Peyer's patch (tissue), 4 donors: ENCODE results near the gene MAN2C1. TPM values are rescaled to one million over a fixed set of nuclear protein-coding genes. Genes with fewer than 3 reads are reported as not detected.

Source experiments
- DNase-seq, 3 donors: peaks; one replicate each; pipeline ENCODE4 v3.0.0-alpha.2; 2017 to 2019
- H3K27ac ChIP-seq, 4 donors: fragments of 200-600 bp; sonication (generic); one replicate each; pipeline ENCODE4 v1.5.1; 2016 to 2019
- H3K27me3 ChIP-seq, 2 donors: fragments of 200-600 bp; sonication (generic); one replicate each; pipeline ENCODE4 v1.5.1; 2019
- H3K36me3 ChIP-seq, 3 donors: fragments of 200-600 bp; sonication (generic); one replicate each; pipeline ENCODE4 v1.5.1; 2016 to 2019
- H3K4me1 ChIP-seq, 4 donors: fragments of 200-600 bp; sonication (generic); one replicate each; pipeline ENCODE4 v1.5.1; 2016 to 2019
- H3K4me3 ChIP-seq, 4 donors: fragments of 200-600 bp; sonication (generic); 1 replicate in 3 of 4; 2 replicates in 1 of 4; pipeline ENCODE4 v1.5.1; 2016 to 2019; ENCODE audit warnings: mild to moderate bottlenecking in 1 of 4
- H3K9me3 ChIP-seq, 4 donors: fragments of 200-600 bp; sonication (generic); one replicate each; pipeline ENCODE4 v1.5.1; 2016 to 2019; ENCODE audit warnings: mild to moderate bottlenecking in 1 of 4
- POLR2A ChIP-seq, 2 donors: fragments of 450-650 bp; IDR thresholded peaks; one replicate each; pipeline ENCODE4 v1.5.1; 2017; ENCODE audit warnings: antibody characterized with exemption in 2 of 2, mild to moderate bottlenecking in 2 of 2, moderate library complexity in 2 of 2
- total RNA-seq, 4 donors: library from RNA; depleted of rRNA; stranded (reverse); fragments of >200 nt; gene quantifications; one replicate each; pipeline ENCODE4 v1.1.0, GENCODE V29; 2016
- TF ChIP-seq, protein P1 (sequence below), 6 experiments: fragments of 450-650 bp in 4 of 6; fragments of 200-600 bp in 2 of 6; sonication (generic) in 1 of 6; IDR thresholded peaks; one replicate each; pipeline ENCODE4 v1.5.1; 2017 to 2019; ENCODE audit warnings: antibody characterized with exemption in 6 of 6, mild to moderate bottlenecking in 3 of 6, moderate library complexity in 1 of 6

Gene MAN2C1
- total RNA-seq, 4 donors from 2014 or later = 268 to 777 (median 649) TPM

DNA sequence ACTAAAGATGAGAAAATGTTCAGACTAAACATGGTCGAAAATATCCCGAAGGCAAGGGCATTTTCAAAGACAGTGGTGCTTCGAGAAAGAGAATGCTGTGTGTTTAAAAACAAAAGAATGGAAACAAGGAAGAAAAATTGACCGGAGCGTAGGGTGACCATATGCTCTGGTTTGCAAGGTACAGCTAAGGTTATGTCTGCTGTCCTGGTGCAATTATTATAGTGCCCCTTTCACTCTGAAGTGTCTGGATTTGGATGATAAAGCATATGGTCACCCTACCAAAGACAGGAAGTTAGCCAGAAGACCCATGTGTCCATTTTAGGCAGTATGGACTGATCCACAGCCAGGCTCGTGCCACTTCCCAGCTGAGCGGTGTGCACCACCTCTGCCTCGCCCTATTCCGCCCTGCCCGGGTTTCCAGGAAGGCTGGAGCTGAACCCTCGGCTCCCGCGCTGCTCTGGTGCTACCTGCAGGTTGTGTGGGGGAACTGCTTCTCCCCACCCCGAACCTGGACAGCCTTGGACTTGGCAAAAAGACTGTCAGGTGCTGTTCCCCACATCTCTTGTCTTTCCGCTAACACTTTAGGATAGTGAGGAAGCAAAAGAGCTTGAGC is 60.5 kb downstream of the MAN2C1 start:
- Histone ChIP-seq H3K27me3 (no peaks in the 10 kb centered on the region), H3K4me1 (no peaks in the 10 kb centered on the region), H3K4me3 (no peak overlapping the region), H3K36me3 (no peaks in the 10 kb centered on the region), H3K9me3 (no peaks in the 10 kb centered on the region), H3K27ac (no peak overlapping the region)
- TF ChIP-seq, protein P1, sequence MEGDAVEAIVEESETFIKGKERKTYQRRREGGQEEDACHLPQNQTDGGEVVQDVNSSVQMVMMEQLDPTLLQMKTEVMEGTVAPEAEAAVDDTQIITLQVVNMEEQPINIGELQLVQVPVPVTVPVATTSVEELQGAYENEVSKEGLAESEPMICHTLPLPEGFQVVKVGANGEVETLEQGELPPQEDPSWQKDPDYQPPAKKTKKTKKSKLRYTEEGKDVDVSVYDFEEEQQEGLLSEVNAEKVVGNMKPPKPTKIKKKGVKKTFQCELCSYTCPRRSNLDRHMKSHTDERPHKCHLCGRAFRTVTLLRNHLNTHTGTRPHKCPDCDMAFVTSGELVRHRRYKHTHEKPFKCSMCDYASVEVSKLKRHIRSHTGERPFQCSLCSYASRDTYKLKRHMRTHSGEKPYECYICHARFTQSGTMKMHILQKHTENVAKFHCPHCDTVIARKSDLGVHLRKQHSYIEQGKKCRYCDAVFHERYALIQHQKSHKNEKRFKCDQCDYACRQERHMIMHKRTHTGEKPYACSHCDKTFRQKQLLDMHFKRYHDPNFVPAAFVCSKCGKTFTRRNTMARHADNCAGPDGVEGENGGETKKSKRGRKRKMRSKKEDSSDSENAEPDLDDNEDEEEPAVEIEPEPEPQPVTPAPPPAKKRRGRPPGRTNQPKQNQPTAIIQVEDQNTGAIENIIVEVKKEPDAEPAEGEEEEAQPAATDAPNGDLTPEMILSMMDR (IDR thresholded peaks at IDR 0.05) = peak in 4 of 6 experiments; percentile 26 to 55 (median 48)
- no peak for TF ChIP-seq POLR2A (IDR thresholded peaks at IDR 0.05)
- peak in 2 of 3 donors; percentile 65 to 67 for DNase-seq

DNA sequence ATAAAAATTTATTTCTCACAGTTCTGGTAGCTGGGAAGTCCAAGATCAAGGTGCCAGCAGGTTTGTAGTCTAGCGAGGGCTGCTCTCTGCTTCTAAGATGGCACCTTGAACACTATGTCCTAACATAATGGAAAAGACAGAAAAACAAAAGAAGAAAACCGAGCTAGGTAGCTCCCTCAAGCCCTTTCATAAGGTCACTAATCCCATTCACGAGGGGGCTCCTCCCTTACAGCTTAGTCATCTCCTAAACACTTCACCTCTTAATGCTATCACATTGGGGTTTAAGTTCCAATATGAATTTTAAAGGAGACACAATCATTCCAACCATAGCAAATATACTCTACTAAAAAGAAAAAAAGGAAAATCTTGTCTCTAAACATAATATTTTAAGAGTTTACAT is 62.2 kb downstream of the MAN2C1 start:
- no peaks in the 10 kb centered on the region for H3K36me3 ChIP-seq
- H3K27me3 ChIP-seq = no peaks in the 10 kb centered on the region
- H3K4me1 ChIP-seq = no peaks in the 10 kb centered on the region
- DNase-seq = no peak
- no peak overlapping the region for H3K27ac ChIP-seq
- TF ChIP-seq, protein P1 (IDR thresholded peaks at IDR 0.05) = no peak
- no peak for TF ChIP-seq POLR2A (IDR thresholded peaks at IDR 0.05)
- no peak overlapping the region for H3K4me3 ChIP-seq
- H3K9me3 ChIP-seq = no peaks in the 10 kb centered on the region

Other genes starting within 250 kb of the MAN2C1 start
- 10 to 100 TPM; 13.1 to 31.9 (median 26.7) TPM for gene C15orf39, start 166.7 kb downstream of the MAN2C1 start, total RNA-seq
- gene GOLGA6C, start 110.3 kb downstream of the MAN2C1 start, total RNA-seq = not detected
- gene GOLGA6D, start 85.8 kb downstream of the MAN2C1 start, total RNA-seq = not detected
- gene COMMD4, start 32.5 kb downstream of the MAN2C1 start, total RNA-seq = 100 to 1,000 TPM in 1 of 4 donors, 10 to 100 TPM in 3; 54.2 to 107 (median 68.0) TPM
- 100 to 1,000 TPM in 3 of 4 donors, 10 to 100 TPM in 1; 63.7 to 173 (median 112) TPM for gene NEIL1, start 21.6 kb downstream of the MAN2C1 start, total RNA-seq
- gene SIN3A, start 83.1 kb upstream of the MAN2C1 start, total RNA-seq = 10 to 100 TPM; 31.5 to 53.6 (median 35.2) TPM
- gene PTPN9, start 210.7 kb upstream of the MAN2C1 start, total RNA-seq = 10 to 100 TPM; 17.3 to 33.0 (median 28.5) TPM